DLD1 (cell line): ENCODE data around the gene CLMN.

Source experiments
- in situ Hi-C: cut with HindIII; loops from 2 replicates; pipeline ENCODE4 v1.10.0; 2017; ENCODE audit warnings: low sequenced_read_pairs

CLMN gene

DNA sequence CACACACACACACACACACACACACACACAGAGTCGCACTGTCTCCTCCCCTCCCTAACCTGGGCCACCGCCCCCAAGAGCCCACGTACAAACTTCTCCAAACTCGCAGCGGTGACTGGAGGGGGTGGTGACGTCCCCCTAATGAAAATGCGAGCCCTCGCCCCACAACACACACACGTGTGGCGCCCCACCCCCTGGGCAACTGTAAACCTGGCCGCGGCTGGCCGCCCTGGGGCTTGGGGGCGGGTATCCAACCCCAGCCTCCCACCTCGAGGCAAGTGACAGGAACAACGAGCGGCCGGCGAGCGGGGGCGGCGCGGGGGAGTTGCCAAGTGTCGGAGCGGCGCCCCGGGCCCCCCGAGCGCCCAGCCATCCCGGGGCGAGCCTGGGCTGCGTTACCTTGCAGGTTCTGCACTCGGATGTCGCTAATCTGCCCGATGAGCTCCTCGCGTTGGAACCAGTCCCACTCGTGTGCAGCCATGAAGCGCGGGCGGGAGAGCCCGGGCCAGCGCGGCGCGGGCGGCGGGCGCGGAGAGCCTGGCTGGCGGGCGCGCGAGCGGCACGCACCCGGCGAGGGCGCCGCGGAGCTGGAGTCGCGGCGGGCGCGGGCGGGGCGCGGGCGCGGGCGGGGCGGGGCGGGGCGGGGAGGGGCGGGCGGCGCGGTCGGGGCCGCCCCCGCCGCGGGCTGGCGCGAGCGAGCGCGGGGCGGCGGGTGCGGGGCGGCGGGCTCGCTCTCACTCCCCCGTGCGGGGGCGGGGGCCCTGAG lies at the start of gene CLMN:
Gene CLMN (minus strand): TSS at position 597 of the 766 bp plus-strand sequence. CDS start 116 bp downstream, at position 481.
- in situ Hi-C loops, result no loop called here

GRCh38 chr14:95365401-95365800 lies 45.7 kb upstream of the CLMN start:
- in situ Hi-C loops, result no loop called here

- in situ Hi-C loops, result no loop called here
These were observed 44.9 kb upstream of the CLMN start for GRCh38 chr14:95364481-95365209.

GRCh38 chr14:95363468-95363954 lies 43.8 kb upstream of the CLMN start:
- in situ Hi-C loops, result no loop called here

GRCh38 chr14:95362138-95362494 lies 42.4 kb upstream of the CLMN start:
- in situ Hi-C loops, result no loop called here

- in situ Hi-C loops, result no loop called here
These were observed 41.8 kb upstream of the CLMN start for GRCh38 chr14:95361373-95362137.

GRCh38 chr14:95360828-95361227 lies 41.1 kb upstream of the CLMN start:
- in situ Hi-C loops, result no loop called here

DNA sequence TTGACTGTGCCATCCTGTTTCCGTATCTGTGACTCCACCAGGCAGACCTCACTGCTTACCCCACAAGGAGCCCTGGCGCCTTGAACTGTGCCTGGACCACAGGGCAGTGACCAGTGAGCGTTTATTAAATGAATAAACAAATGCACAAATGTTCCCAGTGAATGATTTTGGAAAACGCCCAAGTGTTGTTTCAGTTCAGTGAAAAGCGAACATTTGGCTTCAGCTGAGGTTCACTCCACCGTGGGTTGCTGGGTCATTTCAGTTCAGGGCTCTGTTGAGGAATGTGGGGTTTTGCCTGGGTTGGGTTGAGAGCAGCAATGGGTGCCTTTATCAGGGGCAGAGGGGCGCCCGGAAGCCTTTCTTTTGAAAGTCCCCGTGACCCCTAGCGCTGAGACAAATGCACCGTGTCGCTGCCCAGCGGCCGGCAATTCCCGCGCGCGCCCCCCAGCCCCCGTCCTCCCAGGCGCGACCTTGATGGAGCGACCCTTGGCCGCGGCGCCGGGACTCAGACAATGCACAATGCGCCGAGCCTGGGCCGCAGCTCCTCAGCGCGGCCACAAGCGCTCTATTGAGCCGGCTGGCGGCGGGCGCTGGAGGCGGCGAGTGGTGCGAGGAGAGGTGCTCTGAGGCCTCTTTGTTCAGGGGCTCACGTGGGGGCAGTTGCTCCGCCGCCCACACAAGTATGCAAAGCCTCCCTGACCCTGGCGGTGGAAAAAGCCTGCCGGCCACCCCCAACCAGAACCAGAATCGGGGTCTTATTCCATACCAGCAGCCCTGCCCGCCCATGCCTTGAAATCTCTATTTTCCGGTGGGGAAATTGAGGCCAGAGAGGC lies 40.5 kb upstream of the CLMN start:
- in situ Hi-C loops, result no loop called here

GRCh38 chr14:95356245-95356869 lies 36.6 kb upstream of the CLMN start:
- in situ Hi-C loops, result no loop called here

DNA sequence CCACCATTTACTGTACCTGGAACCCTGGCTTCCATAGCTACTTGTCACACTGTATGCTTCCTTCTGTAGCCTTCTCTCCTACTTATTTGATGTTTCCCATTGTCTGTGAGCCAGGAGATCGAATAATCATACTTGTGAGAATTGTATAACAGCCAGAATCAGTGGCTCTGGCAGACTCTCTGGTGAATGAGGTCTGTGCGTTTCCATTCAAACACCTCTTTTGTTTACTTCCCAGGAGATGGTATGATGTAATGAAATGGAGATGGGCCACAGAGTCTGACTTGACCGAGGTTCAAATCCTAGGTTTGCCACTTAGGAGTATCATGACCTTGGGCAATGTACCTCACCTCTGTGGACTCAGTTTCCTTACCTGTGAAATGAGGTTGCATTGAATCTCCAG lies 35.7 kb upstream of the CLMN start:
- in situ Hi-C loops, result no loop called here

DNA sequence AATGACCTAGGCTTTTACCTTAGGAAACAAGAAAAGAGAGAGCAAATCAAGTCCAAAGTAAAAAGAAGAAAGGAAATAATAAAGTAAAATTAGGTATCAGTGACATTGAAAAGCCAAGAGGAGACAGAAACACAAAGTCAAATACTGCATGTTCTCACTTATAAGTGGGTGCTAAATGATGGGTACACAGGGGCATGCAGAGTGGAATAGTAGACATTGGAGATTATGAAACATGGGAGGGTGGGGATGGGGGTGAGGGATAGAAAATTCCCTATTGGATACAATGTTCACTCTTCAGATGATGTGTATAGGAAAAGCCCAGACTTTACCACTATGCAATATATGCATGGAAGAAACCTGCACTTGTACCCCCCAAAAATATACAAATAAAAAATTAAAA lies 35.1 kb upstream of the CLMN start:
- in situ Hi-C loops, result no loop called here

- in situ Hi-C loops, result no loop called here
These were observed 34.0 kb upstream of the CLMN start for GRCh38 chr14:95353664-95354063.

- in situ Hi-C loops, result no loop called here
These were observed 33.3 kb upstream of the CLMN start for GRCh38 chr14:95353007-95353406.

GRCh38 chr14:95352481-95352880 lies 32.8 kb upstream of the CLMN start:
- in situ Hi-C loops, result no loop called here

DNA sequence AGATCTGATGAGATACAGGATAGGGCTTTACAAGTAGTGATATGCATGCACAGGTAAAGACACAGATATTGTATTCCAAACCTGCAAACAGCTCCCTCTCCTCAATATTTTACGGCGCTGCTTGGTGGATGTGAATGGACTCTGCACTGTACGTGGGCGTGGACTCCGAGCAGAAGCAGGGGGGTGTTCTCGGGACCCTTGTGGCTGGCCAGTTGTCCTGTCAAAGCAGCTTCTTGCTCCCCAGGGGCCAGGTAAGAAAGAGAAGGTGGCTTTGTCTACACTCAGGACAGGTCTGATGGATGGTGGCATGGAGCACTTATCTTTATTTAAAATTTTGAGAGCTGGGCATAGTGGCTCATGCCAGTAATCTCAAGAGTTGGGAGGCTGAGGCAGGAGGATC lies 29.5 kb upstream of the CLMN start:
- in situ Hi-C loops, result loop anchor here (10.0 kb wide), 1 partner anchor 454 kb away; no protein-coding TSS in a partner anchor

DNA sequence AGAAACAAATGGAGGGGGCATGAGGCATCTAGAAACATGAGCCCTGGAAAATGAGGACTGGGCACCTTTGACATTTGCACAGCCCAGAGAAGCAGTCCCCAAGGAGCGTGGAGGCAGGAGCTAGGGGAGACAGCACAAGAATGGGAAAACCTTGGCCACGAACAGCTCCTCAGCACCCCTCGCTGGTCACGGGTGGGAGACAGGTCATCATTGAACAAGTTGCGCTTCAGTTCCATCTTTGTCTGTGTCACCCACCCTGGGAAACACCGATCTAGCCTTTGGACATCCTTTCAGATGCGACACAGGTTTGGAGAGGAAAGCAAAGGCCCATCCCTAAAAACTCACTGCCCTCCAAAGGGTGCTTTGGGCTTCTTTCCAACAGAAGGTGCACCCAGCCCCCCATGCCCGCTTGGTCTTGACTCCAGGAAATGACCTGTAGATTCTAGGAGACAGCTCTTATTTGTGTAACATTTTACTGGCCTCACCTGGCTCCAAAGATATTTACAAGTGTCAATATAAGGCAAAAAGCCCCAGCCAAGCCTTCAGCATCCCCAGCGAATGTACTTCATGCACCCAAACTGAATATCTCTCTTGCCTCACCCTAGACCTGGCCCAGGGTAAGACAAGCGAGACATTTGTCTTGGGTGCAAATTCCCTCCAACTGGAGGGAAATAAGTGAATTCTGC lies 28.8 kb upstream of the CLMN start:
- in situ Hi-C loops, result loop anchor here (10.0 kb wide), 1 partner anchor 454 kb away; no protein-coding TSS in a partner anchor

GRCh38 chr14:95346820-95347219 lies 27.1 kb upstream of the CLMN start:
- in situ Hi-C loops, result loop anchor here (10.0 kb wide), 1 partner anchor 452 kb away; no protein-coding TSS in a partner anchor

DNA sequence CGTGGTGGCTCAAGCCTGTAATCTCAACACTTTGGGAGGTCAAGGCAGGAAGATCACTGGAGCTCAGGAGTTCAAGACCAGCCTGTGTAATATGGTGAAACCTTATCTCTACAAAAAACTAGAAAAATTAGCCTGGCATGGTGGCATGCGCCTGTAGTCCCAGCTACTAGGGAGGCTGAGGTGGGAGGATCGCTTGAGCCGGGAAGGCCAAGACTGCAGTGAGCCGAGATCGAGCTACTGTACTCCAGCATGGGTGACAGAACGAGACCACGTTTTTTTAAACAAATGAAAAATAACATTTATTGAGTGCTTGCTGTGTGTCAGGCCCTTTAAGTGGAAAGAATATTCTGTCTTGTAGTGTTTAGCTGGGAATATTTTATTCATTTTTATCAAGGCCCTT lies 26.6 kb upstream of the CLMN start:
- in situ Hi-C loops, result loop anchor here (10.0 kb wide), 1 partner anchor 451 kb away; no protein-coding TSS in a partner anchor

- in situ Hi-C loops, result loop anchor here (10.0 kb wide), 1 partner anchor 450 kb away; no protein-coding TSS in a partner anchor
These were observed 25.3 kb upstream of the CLMN start for GRCh38 chr14:95345032-95345431.
